Liver (tissue), 9 donors: ENCODE data around the gene APOH. TPM values are rescaled to one million over a fixed set of nuclear protein-coding genes. Genes with fewer than 3 reads are reported as not detected.

Experiments
- DNase-seq: peaks from one replicate; pipeline ENCODE4 v3.0.0-alpha.2; 2017; ENCODE audit warnings: low spot score
- H3K27ac ChIP-seq, 2 donors: one replicate each; pipeline ENCODE4 v1.7.0; 2013; ENCODE audit warnings: inconsistent platforms in 2 of 2, low read length in 2 of 2, control low read depth in 1 of 2, low read depth in 1 of 2, mild to moderate bottlenecking in 1 of 2
- H3K27me3 ChIP-seq, 4 donors: one replicate each; pipeline versions ENCODE4 v1.6.1 to v1.7.0; 2013; ENCODE audit warnings: low read length in 3 of 4, inconsistent platforms in 1 of 4, mild to moderate bottlenecking in 1 of 4, moderate library complexity in 1 of 4; ENCODE audit not compliant: control insufficient read depth in 4 of 4, insufficient read depth in 4 of 4
- H3K36me3 ChIP-seq, 4 donors: one replicate each; pipeline versions ENCODE4 v1.6.1 to v1.7.0; 2013; ENCODE audit warnings: low read length in 3 of 4, mild to moderate bottlenecking in 3 of 4, low read depth in 1 of 4, moderate library complexity in 1 of 4; ENCODE audit not compliant: control insufficient read depth in 4 of 4, insufficient read depth in 3 of 4
- H3K4me1 ChIP-seq, 4 donors: one replicate each; pipeline versions ENCODE4 v1.6.1 to v1.7.0; 2013; ENCODE audit warnings: low read length in 3 of 4, mild to moderate bottlenecking in 3 of 4, moderate library complexity in 1 of 4; ENCODE audit not compliant: control insufficient read depth in 4 of 4, insufficient read depth in 4 of 4
- H3K4me3 ChIP-seq, 3 donors: one replicate each; pipeline versions ENCODE4 v1.6.1 to v1.7.0; 2013; ENCODE audit warnings: low read length in 3 of 3, control low read depth in 1 of 3, low read depth in 1 of 3, mild to moderate bottlenecking in 1 of 3
- H3K9ac ChIP-seq, 2 donors: one replicate each; pipeline ENCODE4 v1.7.0; 2013; ENCODE audit warnings: low read length in 2 of 2, mild to moderate bottlenecking in 2 of 2, moderate library complexity in 2 of 2, control low read depth in 1 of 2, low read depth in 1 of 2
- H3K9me3 ChIP-seq, 4 donors: one replicate each; pipeline versions ENCODE4 v1.6.1 to v1.7.0; 2013; ENCODE audit warnings: low read length in 3 of 4; ENCODE audit not compliant: control insufficient read depth in 4 of 4
- EGR1 ChIP-seq, 2 donors: IDR thresholded peaks; 2 replicates each; pipeline ENCODE4 v1.6.1; 2016 to 2018; ENCODE audit warnings: antibody characterized with exemption in 2 of 2, low read depth in 2 of 2
- FOXA2 ChIP-seq: IDR thresholded peaks from 2 replicates; pipeline ENCODE4 v1.6.1; 2016; ENCODE audit warnings: antibody characterized with exemption
- GABPA ChIP-seq, 2 donors: IDR thresholded peaks in 1 of 2; conservative IDR thresholded peaks in 1 of 2; 2 replicates each; pipeline ENCODE4 v1.6.1; 2016; ENCODE audit warnings: antibody characterized with exemption in 2 of 2, mild to moderate bottlenecking in 1 of 2, moderate library complexity in 1 of 2
- HNF4A ChIP-seq, 2 donors: conservative IDR thresholded peaks; 2 replicates each; pipeline ENCODE4 v1.6.1; 2016; ENCODE audit warnings: antibody characterized with exemption in 2 of 2, mild to moderate bottlenecking in 2 of 2
- HNF4G ChIP-seq: IDR thresholded peaks from 2 replicates; pipeline ENCODE4 v1.6.1; 2016; ENCODE audit warnings: antibody characterized with exemption
- JUND ChIP-seq, 2 donors: IDR thresholded peaks; 2 replicates each; pipeline ENCODE4 v1.6.1; 2016; ENCODE audit warnings: antibody characterized with exemption in 2 of 2
- MAX ChIP-seq: IDR thresholded peaks from 2 replicates; pipeline ENCODE4 v1.6.1; 2016; ENCODE audit warnings: antibody characterized with exemption
- NR2F2 ChIP-seq: IDR thresholded peaks from 2 replicates; pipeline ENCODE4 v1.6.1; 2016; ENCODE audit warnings: antibody characterized with exemption
- RAD21 ChIP-seq, 2 donors: IDR thresholded peaks; 2 replicates each; pipeline ENCODE4 v1.6.1; 2016; ENCODE audit warnings: antibody characterized with exemption in 2 of 2, mild to moderate bottlenecking in 2 of 2
- RXRA ChIP-seq, 2 donors: IDR thresholded peaks; 2 replicates each; pipeline ENCODE4 v1.6.1; 2017 to 2018; ENCODE audit warnings: antibody characterized with exemption in 2 of 2, mild to moderate bottlenecking in 1 of 2
- SP1 ChIP-seq: IDR thresholded peaks from 2 replicates; pipeline ENCODE4 v1.6.1; 2018; ENCODE audit warnings: antibody characterized with exemption, mild to moderate bottlenecking
- TAF1 ChIP-seq: conservative IDR thresholded peaks from 2 replicates; pipeline ENCODE4 v1.6.1; 2016; ENCODE audit warnings: antibody characterized with exemption, mild to moderate bottlenecking
- WGBS: extraction: QIAGEN DNeasy Blood & Tissue Kit; methylation state at CpG from one replicate; pipeline ENCODE4 v1.1.7; 2013; 5-methylcytosine and 5-hydroxymethylcytosine counted together
- polyA plus RNA-seq, 2 donors: library from polyadenylated mRNA; stranded (reverse) in 1 of 2; unstranded in 1 of 2; fragments of 200-250 nt in 1 of 2; fragments of >200 nt in 1 of 2; fragmentation: Nextera tagmentation in 1 of 2; extraction: Ambion mirVana in 1 of 2; gene quantifications; one replicate each; pipeline versions ENCODE4 v1.2.1 to v1.2.3, GENCODE V29; 2013 to 2015
- total RNA-seq, 2 donors: library from RNA; depleted of rRNA; stranded (reverse); fragments of >200 nt; gene quantifications; one replicate each; pipeline ENCODE4 v1.2.3, GENCODE V29; 2014
- TF ChIP-seq, protein P1 (sequence below): IDR thresholded peaks from 2 replicates; pipeline ENCODE4 v1.6.1; 2016; ENCODE audit warnings: antibody characterized with exemption
- TF ChIP-seq, protein P2 (sequence below): fragments of 150-350 bp; IDR thresholded peaks from 2 replicates; pipeline ENCODE4 v1.5.1; 2017; ENCODE audit warnings: improper control_type of control experiment, low read depth, low read length; ENCODE audit not compliant: missing input control
- donor health status: healthy.
- donor health status: healthy.
- donor health status: healthy.
- donor health status: healthy.
- donor health status: healthy.

Gene APOH
- total and polyA plus RNA-seq, 4 donors, result 2,858 to 7,307 (median 5,841) TPM

- H3K4me3 ChIP-seq, result no peak overlapping the region
- peaks cover 0 to 28% (median 14%) of the 10 kb centered on the region in 4 donors for H3K4me1 ChIP-seq
- no peaks in the 10 kb centered on the region for H3K27me3 ChIP-seq
Measured at GRCh38 chr17:66221343-66221742, 7.9 kb downstream of the APOH start.

DNA sequence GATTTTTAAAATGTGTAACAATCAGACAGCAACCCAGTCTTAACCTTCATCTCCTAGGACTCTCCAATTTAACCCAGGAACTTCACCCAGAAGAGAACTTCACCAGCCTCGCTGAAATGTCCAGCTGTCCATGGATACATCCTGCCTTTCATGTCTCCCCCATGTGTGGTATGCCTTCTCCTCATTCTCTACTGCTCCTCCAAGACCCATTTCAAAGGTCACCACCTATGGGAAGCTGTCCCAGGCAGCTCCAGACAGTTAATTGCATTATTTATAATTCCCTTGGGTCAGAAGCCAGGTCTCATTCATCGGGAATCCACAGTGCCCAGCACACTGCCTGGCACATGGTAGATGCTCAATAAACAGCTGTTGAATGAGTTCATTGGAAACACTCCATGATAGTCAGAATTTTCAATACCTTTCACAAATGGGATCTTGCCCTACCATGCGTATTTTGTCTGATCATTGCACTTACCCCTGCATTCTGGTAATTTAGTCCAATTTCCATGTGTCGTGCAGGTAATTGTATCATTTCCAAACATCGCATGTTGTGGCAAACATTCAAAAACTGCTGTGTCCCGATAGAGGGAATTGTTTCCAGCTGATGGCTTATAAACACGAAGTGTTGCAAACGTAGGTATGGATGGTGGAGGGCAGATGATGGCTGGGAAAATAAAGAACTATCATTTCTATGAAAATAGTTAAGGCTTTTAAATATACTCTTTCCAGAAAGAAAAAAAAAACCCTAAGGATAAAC, 9.0 kb downstream of the APOH start:
- no peaks in the 10 kb centered on the region for H3K27me3 ChIP-seq
- H3K9me3 ChIP-seq, result no peaks in the 10 kb centered on the region
- peaks cover 0 to 29% (median 13%) of the 10 kb centered on the region in 4 donors for H3K4me1 ChIP-seq
- WGBS, result 63% methylated on average over 8 of the region's 8 CpGs
- H3K36me3 ChIP-seq, result peaks cover 8 to 62% (median 60%) of the 10 kb centered on the region in 4 donors
- no peak for DNase-seq
- no peak overlapping the region for H3K27ac ChIP-seq
- TF ChIP-seq EGR1 (IDR thresholded peaks at IDR 0.05; ENCODE audit: low read depth in 2 of 2), result no peak
- no peak for TF ChIP-seq RAD21 (IDR thresholded peaks at IDR 0.05)
- TF ChIP-seq JUND (IDR thresholded peaks at IDR 0.05), result no peak
- TF ChIP-seq NR2F2, result no peak
- TF ChIP-seq TAF1, result no peak
- no peak for TF ChIP-seq FOXA2
- TF ChIP-seq HNF4A (conservative IDR thresholded peaks at IDR 0.05), result no peak
- no peak for TF ChIP-seq RXRA (IDR thresholded peaks at IDR 0.05)
- no peak for TF ChIP-seq MAX
- no peak for TF ChIP-seq HNF4G
- H3K9ac ChIP-seq, result no peak overlapping the region
- no peak overlapping the region for H3K4me3 ChIP-seq

More at GRCh38 chr17:66221343-66221742, 7.9 kb downstream of the APOH start:
- TF ChIP-seq HNF4A (conservative IDR thresholded peaks at IDR 0.05), result no peak
- no peak for TF ChIP-seq SP1
- TF ChIP-seq RXRA (IDR thresholded peaks at IDR 0.05), result no peak
- TF ChIP-seq, protein P1, sequence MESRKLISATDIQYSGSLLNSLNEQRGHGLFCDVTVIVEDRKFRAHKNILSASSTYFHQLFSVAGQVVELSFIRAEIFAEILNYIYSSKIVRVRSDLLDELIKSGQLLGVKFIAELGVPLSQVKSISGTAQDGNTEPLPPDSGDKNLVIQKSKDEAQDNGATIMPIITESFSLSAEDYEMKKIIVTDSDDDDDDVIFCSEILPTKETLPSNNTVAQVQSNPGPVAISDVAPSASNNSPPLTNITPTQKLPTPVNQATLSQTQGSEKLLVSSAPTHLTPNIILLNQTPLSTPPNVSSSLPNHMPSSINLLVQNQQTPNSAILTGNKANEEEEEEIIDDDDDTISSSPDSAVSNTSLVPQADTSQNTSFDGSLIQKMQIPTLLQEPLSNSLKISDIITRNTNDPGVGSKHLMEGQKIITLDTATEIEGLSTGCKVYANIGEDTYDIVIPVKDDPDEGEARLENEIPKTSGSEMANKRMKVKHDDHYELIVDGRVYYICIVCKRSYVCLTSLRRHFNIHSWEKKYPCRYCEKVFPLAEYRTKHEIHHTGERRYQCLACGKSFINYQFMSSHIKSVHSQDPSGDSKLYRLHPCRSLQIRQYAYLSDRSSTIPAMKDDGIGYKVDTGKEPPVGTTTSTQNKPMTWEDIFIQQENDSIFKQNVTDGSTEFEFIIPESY, result no peak
- H3K9me3 ChIP-seq, result no peaks in the 10 kb centered on the region
- DNase-seq, result no peak
- H3K9ac ChIP-seq, result no peak overlapping the region
- H3K27ac ChIP-seq, result no peak overlapping the region
- peaks cover 8 to 56% (median 53%) of the 10 kb centered on the region in 4 donors for H3K36me3 ChIP-seq

GRCh38 chr17:66215529-66215911, 13.7 kb downstream of the APOH start:
- Histone ChIP-seq H3K27ac (no peak overlapping the region), H3K9ac (no peak overlapping the region), H3K4me3 (no peak overlapping the region), H3K9me3 (no peaks in the 10 kb centered on the region), H3K27me3 (no peaks in the 10 kb centered on the region), H3K4me1 (peaks cover 0 to 10% (median 2%) of the 10 kb centered on the region in 4 donors), H3K36me3 (peaks cover 7 to 66% (median 59%) of the 10 kb centered on the region in 4 donors)
- DNase-seq, result no peak
- TF ChIP-seq RXRA (IDR thresholded peaks at IDR 0.05), result no peak
- TF ChIP-seq TAF1, result no peak
- TF ChIP-seq, protein P2, sequence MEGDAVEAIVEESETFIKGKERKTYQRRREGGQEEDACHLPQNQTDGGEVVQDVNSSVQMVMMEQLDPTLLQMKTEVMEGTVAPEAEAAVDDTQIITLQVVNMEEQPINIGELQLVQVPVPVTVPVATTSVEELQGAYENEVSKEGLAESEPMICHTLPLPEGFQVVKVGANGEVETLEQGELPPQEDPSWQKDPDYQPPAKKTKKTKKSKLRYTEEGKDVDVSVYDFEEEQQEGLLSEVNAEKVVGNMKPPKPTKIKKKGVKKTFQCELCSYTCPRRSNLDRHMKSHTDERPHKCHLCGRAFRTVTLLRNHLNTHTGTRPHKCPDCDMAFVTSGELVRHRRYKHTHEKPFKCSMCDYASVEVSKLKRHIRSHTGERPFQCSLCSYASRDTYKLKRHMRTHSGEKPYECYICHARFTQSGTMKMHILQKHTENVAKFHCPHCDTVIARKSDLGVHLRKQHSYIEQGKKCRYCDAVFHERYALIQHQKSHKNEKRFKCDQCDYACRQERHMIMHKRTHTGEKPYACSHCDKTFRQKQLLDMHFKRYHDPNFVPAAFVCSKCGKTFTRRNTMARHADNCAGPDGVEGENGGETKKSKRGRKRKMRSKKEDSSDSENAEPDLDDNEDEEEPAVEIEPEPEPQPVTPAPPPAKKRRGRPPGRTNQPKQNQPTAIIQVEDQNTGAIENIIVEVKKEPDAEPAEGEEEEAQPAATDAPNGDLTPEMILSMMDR, result no peak
- TF ChIP-seq, protein P1, result no peak
- no peak for TF ChIP-seq FOXA2
- TF ChIP-seq GABPA (IDR thresholded peaks at IDR 0.05 in 1 of 2, conservative IDR thresholded peaks at IDR 0.05 in 1 of 2), result no peak
- WGBS, result 94% methylated on average over 3 of the region's 3 CpGs
